Tibial artery (tissue), 4 donors: ENCODE results near the gene SMCO4.

Source experiments
- DNase-seq, 2 donors: peaks; one replicate each; pipeline ENCODE4 v3.0.0-alpha.2; 2019
- H3K27ac ChIP-seq, 2 donors: fragments of 200-600 bp; sonication (generic) in 1 of 2; 1 replicate in 1 of 2; 2 replicates in 1 of 2; pipeline ENCODE4 v1.5.1; 2018 to 2019; ENCODE audit warnings: mild to moderate bottlenecking in 1 of 2
- H3K27me3 ChIP-seq, 2 donors: fragments of 200-600 bp; sonication (generic) in 1 of 2; one replicate each; pipeline versions ENCODE4 v1.5.1 to v1.6.0; 2016 to 2019
- H3K36me3 ChIP-seq, 3 donors: fragments of 200-600 bp; sonication (generic) in 2 of 3; one replicate each; pipeline ENCODE4 v1.5.1; 2016 to 2019; ENCODE audit warnings: mild to moderate bottlenecking in 2 of 3
- H3K4me1 ChIP-seq, 4 donors: fragments of 200-600 bp; sonication (generic) in 2 of 4; 1 replicate in 3 of 4; 2 replicates in 1 of 4; pipeline ENCODE4 v1.5.1; 2016 to 2019
- H3K4me3 ChIP-seq, 2 donors: fragments of 200-600 bp; sonication (generic) in 1 of 2; 1 replicate in 1 of 2; 2 replicates in 1 of 2; pipeline ENCODE4 v1.5.1; 2018 to 2019; ENCODE audit warnings: mild to moderate bottlenecking in 2 of 2
- H3K9me3 ChIP-seq, 3 donors: fragments of 200-600 bp; sonication (generic) in 1 of 3; one replicate each; pipeline ENCODE4 v1.5.1; 2016 to 2019
- intact Hi-C: fragments of 100-400 bp; cut with DNase I; formaldehyde crosslinking; loops from one replicate; pipeline ENCODE4 v1.15.0; 2023; ENCODE audit warnings: low total_unique reads
- TF ChIP-seq, protein P1 (sequence below), 2 experiments: fragments of 200-600 bp in 1 of 2; fragments of 450-650 bp in 1 of 2; IDR thresholded peaks; one replicate each; pipeline ENCODE4 v1.5.1; 2017 to 2019; ENCODE audit warnings: antibody characterized with exemption in 2 of 2, mild to moderate bottlenecking in 1 of 2, moderate library complexity in 1 of 2

Gene SMCO4

DNA sequence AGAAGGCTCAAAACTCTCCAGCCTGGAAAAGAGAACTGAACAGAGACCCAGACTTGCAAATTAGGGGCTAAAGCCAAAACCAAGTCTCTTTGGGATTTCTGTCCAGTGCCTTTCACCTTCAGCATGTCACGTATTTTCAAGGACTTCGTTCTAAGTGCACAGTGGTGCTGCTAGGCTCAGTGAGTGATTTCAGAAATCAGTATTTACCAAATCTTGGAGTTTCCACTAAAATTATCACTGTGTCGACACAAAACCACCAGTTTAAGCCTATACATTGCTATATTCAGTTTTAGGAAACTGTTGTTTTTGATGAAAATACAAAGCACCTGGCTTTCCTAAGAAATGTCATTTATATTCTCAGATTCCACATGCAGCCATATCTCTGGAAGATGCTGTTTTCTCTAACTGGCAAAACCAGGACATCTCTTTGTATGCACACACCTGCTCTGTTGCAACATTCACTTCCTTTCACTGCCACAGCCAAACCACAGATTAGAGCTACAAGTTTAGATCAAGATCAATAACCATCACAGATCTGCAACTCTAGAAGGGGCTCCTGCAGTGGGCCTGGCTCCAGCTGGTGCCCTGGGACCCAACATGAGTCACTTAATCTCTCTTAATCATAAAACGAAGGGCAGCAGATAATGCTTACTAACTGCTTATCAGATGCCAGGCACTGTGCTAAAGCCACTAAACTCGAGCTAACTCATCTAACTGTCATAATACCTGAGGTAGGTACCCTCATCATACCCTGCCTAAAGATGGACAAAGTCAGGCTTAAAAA is 22.3 kb downstream of the SMCO4 start:
- intact Hi-C loops, result no loop called here
- no peak overlapping the region for H3K27ac ChIP-seq
- TF ChIP-seq, protein P1, sequence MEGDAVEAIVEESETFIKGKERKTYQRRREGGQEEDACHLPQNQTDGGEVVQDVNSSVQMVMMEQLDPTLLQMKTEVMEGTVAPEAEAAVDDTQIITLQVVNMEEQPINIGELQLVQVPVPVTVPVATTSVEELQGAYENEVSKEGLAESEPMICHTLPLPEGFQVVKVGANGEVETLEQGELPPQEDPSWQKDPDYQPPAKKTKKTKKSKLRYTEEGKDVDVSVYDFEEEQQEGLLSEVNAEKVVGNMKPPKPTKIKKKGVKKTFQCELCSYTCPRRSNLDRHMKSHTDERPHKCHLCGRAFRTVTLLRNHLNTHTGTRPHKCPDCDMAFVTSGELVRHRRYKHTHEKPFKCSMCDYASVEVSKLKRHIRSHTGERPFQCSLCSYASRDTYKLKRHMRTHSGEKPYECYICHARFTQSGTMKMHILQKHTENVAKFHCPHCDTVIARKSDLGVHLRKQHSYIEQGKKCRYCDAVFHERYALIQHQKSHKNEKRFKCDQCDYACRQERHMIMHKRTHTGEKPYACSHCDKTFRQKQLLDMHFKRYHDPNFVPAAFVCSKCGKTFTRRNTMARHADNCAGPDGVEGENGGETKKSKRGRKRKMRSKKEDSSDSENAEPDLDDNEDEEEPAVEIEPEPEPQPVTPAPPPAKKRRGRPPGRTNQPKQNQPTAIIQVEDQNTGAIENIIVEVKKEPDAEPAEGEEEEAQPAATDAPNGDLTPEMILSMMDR (IDR thresholded peaks at IDR 0.05), result no peak

DNA sequence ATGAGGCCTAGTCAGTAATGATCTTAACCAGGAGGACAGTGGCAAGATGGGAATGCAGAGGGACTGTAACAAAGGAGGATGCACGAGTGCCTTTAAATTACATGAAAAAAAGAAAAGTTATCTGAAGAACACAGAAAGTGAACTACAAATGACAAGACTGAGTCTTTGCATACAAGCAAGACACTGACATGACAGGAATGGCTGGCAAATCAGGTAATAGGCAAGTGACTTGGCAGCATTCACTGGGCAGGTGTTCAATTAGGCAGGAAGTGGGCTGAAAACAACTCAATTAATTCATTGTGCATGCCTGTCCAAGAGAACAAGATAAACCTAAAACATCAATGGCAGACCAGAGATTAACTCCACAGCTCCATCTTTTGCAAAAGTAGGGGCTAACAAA is 24.0 kb downstream of the SMCO4 start:
- H3K36me3 ChIP-seq, result peaks cover 0 to 3% (median 0%) of the 10 kb centered on the region in 3 donors
- no peak overlapping the region for H3K27ac ChIP-seq
- H3K27me3 ChIP-seq, result no peaks in the 10 kb centered on the region
- DNase-seq, result no peak
- TF ChIP-seq, protein P1 (IDR thresholded peaks at IDR 0.05), result no peak
- no peaks in the 10 kb centered on the region for H3K9me3 ChIP-seq
- peaks cover 0 to 15% (median 0%) of the 10 kb centered on the region in 4 donors for H3K4me1 ChIP-seq
- intact Hi-C loops, result no loop called here
- no peak overlapping the region for H3K4me3 ChIP-seq

More for the DNA sequence above, 22.3 kb downstream of the SMCO4 start:
- DNase-seq, result no peak
- Histone ChIP-seq H3K27me3 (no peaks in the 10 kb centered on the region), H3K4me3 (no peak overlapping the region), H3K36me3 (peaks cover 0 to 3% (median 0%) of the 10 kb centered on the region in 3 donors), H3K4me1 (peaks cover 0 to 31% (median 8%) of the 10 kb centered on the region in 4 donors), H3K9me3 (no peaks in the 10 kb centered on the region)

DNA sequence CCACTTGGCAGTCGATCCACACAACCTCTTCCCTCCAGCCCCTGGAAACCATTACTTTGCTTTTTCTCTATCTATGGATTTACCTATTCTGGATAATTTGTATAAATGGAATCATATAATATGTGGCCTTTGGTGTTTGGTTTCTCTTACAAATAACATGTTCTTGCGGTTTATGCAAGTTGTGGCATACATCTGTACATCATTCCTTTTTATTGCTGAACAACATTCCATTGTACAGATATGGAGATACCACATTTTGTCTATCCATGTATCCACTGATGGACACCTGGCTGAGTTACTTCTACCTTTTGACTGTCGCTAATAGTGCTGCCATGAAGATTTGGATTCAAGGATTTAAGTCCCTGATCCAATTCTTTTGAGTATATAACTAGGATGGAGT is 25.1 kb downstream of the SMCO4 start:
- Histone ChIP-seq H3K36me3 (peaks cover 0 to 3% (median 0%) of the 10 kb centered on the region in 3 donors), H3K4me3 (no peak overlapping the region), H3K9me3 (no peaks in the 10 kb centered on the region), H3K27me3 (no peaks in the 10 kb centered on the region), H3K4me1 (peaks cover 0 to 14% (median 0%) of the 10 kb centered on the region in 4 donors), H3K27ac (no peak overlapping the region)
- TF ChIP-seq, protein P1 (IDR thresholded peaks at IDR 0.05), result no peak
- intact Hi-C loops, result no loop called here
- DNase-seq, result no peak

DNA sequence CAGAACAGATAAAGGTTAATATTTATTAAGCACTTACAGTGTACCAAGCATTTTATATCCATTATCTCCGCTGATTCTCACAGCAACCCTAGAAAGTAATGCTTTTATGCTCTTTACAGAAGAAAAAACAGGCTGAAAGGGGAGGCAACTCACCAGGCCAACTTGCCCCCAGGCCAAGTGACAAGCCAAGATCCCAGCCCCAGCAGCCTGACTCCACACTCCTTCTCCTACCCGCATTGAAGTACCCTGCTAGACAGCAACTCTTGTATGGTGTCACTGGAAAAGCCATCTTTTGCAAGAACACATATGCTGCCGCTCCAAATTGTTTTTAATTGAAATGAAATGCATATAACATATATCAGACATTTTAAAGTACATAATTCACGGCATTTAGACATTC is 25.6 kb downstream of the SMCO4 start:
- Histone ChIP-seq H3K27ac (no peak overlapping the region), H3K36me3 (peaks cover 0 to 3% (median 0%) of the 10 kb centered on the region in 3 donors), H3K27me3 (no peaks in the 10 kb centered on the region), H3K4me1 (peaks cover 0 to 14% (median 0%) of the 10 kb centered on the region in 4 donors), H3K4me3 (no peak overlapping the region), H3K9me3 (no peaks in the 10 kb centered on the region)
- no peak for DNase-seq
- TF ChIP-seq, protein P1 (IDR thresholded peaks at IDR 0.05), result no peak
- intact Hi-C loops, result no loop called here

DNA sequence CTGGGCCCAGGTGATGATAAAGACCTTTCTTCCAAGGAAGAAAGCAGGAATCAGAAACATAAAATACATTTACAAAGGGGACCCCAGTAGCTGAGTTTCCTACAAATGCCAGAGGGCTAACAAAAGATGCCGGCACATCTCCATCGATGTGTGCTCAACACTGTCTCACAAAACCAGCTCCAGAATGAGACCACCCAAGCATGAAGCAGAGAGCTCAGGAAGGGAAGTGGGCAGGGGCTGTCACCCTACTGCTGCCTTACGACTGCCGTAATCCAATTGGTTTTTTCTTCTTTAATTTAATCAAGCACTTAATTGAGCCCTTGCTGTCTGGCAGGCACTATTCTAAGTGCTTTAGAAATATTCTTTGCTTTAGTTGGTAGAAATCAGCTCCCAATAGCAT is 26.1 kb downstream of the SMCO4 start:
- H3K27me3 ChIP-seq, result no peaks in the 10 kb centered on the region
- TF ChIP-seq, protein P1 (IDR thresholded peaks at IDR 0.05), result no peak
- no peak overlapping the region for H3K27ac ChIP-seq
- intact Hi-C loops, result no loop called here
- H3K9me3 ChIP-seq, result no peaks in the 10 kb centered on the region
- no peaks in the 10 kb centered on the region for H3K36me3 ChIP-seq
- peaks cover 0 to 14% (median 0%) of the 10 kb centered on the region in 4 donors for H3K4me1 ChIP-seq
- no peak overlapping the region for H3K4me3 ChIP-seq
- DNase-seq, result no peak
